ENCODE measurements around the gene PTGES.

DNA sequence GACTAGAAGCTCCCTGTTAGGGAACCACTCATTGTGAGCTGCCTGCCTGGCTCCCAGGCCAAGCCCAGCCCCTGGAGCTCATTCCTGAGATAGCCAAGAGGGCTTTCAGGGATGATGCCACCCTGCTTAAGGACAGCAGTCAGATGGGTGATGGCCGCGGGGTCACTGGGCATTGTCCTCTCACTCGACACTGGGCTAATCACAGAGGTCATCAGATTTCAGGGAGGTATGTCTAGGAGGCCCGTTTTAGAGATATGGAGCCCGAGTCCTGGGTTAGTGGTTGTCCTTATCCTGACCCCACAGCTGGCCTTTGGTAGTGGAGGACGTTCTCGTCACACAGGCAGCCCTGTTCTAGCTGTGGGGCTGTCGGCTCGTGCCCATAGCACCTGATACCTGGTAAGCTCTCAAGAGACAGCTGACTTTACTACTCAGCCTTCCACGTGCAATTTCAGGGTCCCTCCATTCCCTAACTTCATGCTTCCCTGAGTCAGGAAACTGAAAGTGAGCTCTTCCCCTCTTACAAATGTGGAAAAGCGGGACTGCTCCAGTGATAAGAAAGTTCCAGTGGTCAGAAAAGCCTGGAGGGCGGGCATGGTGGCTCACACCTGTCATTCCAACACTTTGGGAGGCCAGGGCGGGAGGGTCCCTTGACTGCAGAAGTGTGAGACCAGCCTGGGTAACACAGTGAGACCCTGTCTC is 7.1 kb upstream of the PTGES start:
- TF ChIP-seq POLR2A (IDR thresholded peaks at IDR 0.05; ENCODE audit: borderline replicate concordance, extremely low read depth, insufficient read depth, insufficient read length), result no peak
- TF ChIP-seq, protein P1, sequence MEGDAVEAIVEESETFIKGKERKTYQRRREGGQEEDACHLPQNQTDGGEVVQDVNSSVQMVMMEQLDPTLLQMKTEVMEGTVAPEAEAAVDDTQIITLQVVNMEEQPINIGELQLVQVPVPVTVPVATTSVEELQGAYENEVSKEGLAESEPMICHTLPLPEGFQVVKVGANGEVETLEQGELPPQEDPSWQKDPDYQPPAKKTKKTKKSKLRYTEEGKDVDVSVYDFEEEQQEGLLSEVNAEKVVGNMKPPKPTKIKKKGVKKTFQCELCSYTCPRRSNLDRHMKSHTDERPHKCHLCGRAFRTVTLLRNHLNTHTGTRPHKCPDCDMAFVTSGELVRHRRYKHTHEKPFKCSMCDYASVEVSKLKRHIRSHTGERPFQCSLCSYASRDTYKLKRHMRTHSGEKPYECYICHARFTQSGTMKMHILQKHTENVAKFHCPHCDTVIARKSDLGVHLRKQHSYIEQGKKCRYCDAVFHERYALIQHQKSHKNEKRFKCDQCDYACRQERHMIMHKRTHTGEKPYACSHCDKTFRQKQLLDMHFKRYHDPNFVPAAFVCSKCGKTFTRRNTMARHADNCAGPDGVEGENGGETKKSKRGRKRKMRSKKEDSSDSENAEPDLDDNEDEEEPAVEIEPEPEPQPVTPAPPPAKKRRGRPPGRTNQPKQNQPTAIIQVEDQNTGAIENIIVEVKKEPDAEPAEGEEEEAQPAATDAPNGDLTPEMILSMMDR (IDR thresholded peaks at IDR 0.05 in 2 of 3, conservative IDR thresholded peaks at IDR 0.05 in 1 of 3; ENCODE audit: borderline replicate concordance in 1 of 3, insufficient read depth in 1 of 3, low read depth in 2 of 3, low read length in 2 of 3), result no peak
- TF ChIP-seq EZH2 (IDR thresholded peaks at IDR 0.05), result no peak

All from HCT116 (cell line).